Fibroblast of skin of abdomen (primary cell): ENCODE measurements around the gene LPIN2.
"Not testable (repeated sequence)": the region's sequence is repeated elsewhere in the genome, so short reads cannot be mapped to it uniquely, and the experiment has no call there.

Experiments used
- DNase-seq: peaks from one replicate; pipeline ENCODE4 v3.0.0-alpha.2; 2013

The LPIN2 gene

DNA sequence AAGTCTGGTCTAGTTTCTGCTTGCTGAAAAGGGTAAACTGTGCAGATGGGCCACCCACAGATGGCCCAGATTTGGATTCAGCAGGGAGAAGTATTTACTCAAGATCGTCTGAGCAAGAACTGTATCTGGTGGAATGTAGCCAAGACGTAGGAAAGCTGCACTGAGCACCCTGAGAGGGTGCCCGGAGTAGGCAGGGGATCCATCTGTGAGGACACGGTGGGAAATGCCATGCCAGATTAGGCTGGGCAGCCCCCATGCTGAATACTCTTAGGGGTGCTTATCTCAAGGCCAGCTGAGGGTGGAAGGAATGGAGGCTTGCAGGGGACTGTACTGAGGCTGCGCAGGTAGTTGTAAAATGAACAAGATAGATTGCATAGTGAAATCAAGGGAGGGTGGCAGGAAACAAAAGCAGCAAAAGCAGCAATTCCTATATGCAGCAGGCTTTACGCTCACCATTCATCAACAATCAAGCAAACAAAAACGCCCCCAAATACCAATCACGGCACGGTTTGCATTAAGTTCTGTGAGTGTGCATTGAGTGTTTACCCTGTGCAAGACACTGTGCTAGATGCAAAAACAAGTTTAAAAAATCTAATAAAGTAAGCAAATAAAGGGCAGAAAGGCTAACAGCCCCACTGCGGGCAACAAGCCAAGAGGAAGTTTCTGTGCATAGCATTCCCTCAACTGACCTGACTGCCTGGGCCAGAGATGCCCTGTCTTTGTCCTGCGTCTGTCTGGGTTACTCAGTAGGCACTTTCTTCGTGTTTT is 32.2 kb upstream of the LPIN2 start:
- DNase-seq, result no peak

DNA sequence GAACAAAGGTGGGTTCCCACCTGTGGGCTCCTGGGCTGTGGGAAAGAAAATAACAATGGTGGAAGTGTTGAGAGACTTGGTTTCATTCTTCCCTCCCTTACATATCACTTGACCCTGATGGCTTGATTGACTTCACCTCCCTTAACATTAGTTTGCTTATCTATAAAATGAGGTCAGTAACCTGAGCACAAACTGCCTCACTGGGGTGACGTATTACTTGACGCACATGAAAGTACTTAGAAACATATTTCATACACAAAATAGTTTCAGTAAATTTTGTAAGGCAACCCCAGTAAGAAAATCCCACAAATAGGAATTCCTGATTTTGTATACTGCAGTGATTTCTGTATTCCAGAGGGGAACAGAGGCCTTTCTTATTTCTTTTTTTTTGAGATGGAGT is 29.4 kb upstream of the LPIN2 start:
- no peak for DNase-seq

GRCh38 chr18:3041843-3042242 is 28.9 kb upstream of the LPIN2 start:
- DNase-seq, result no peak

DNA sequence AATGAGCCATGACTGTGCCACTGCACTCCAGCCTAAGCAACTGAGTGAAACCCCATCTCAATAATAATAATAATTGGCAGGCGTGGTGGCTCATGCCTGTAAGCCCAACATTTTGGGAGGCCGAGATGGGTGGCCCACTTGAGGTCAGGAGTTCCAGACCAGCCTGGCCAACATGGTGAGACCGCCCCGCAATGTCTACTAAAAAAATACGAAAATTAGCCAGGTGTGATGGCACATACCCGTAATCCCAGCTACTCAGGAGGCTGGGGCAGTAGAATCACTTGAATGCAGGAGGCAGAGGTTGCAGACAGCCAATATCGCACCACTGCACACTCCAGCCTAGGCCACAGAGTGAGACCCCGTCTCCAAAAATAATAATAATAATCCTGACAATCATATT is 27.9 kb upstream of the LPIN2 start:
- DNase-seq, result no peak

DNA sequence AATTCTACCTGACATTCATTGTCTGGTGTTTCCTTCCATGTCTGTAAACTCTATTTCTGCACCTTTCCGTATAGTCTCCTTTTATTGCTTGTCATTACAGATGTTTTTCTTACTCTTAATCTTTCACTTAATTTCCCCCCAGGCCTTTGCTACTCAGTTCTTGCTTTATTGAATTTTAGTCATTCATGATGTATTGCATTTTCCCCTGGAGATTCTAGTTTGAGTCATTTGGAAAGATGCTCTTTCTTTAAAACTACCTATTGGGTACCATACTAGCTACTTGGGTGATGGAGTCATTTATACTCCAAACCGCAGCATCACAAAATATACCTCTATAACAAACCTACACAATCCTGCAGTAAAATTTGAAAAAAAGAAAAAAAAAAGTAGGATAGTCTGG is 27.2 kb upstream of the LPIN2 start:
- no peak for DNase-seq

- no peak for DNase-seq
Observed at GRCh38 chr18:3037423-3037915, 24.5 kb upstream of the LPIN2 start.

DNA sequence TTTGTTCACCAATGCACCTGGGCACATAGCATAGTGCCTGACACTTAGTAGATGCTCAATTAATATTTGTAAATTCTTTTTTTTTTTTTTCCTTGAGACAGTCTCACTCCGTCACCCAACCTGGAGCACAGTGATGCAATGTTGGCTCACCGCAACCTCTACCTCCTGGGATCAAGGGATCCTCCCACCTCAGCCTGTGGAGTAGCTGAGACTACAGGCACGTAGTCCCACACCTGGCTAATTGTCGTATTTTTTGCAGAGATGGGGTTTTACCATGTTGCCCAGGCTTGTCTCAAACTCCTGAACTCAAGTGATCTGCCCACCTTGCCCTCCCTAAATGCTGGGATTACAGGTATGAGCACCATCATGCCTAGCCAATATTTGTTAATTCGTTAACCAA is 23.2 kb upstream of the LPIN2 start:
- no peak for DNase-seq

- no peak for DNase-seq
Observed at GRCh38 chr18:3035635-3036034, 22.7 kb upstream of the LPIN2 start.

GRCh38 chr18:3032721-3033120 is 19.8 kb upstream of the LPIN2 start:
- DNase-seq, result no peak

- peak; percentile 33 for DNase-seq
Observed at GRCh38 chr18:3029215-3029952, 16.4 kb upstream of the LPIN2 start.

DNA sequence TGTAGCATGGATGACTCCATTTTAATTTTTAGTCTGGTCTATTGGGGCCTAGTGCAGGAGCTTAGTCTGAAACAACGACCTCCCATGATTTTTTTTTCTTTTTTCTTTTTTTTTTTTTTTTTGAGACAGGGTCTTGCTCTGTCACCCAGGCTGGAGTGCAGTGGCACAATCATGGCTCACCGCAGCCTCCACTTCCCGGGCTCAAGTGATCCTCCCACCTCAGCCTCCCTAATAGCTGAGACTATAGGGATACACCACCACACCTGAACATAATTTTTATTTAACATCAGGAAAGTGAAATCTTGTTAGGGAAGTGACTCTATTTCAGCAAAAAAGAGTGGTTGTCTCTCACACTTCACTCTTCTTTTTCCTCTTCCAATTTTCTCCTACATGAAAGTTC is 15.2 kb upstream of the LPIN2 start:
- DNase-seq, result not testable (repeated sequence)

- DNase-seq, result peak; percentile 14
Observed at GRCh38 chr18:3027370-3027891, 14.5 kb upstream of the LPIN2 start.

GRCh38 chr18:3025544-3025943 is 12.6 kb upstream of the LPIN2 start:
- no peak for DNase-seq

- DNase-seq, result not testable (repeated sequence)
Observed at GRCh38 chr18:3023603-3024002, 10.7 kb upstream of the LPIN2 start.

GRCh38 chr18:3016585-3017297 is 3.8 kb upstream of the LPIN2 start:
- no peak for DNase-seq

DNA sequence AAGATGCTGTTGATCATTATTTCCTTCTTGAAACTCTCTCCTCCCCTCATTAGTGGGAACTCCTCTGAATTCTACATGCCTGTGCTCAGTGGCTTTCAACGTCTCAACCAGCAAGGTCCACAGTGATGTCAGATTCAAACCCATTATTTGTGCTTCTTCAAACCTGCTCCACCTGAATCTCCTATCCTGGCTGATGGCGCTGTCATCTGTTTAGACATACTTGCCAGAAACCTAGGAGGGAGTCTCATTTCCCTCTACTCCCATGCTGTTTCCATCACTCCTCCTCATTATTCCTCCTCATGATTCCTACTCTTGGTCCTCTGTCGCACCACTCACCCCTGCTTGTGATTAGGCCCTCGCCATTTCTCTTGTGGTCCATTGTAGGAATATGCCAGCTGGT is 2.9 kb upstream of the LPIN2 start:
- DNase-seq, result no peak

DNA sequence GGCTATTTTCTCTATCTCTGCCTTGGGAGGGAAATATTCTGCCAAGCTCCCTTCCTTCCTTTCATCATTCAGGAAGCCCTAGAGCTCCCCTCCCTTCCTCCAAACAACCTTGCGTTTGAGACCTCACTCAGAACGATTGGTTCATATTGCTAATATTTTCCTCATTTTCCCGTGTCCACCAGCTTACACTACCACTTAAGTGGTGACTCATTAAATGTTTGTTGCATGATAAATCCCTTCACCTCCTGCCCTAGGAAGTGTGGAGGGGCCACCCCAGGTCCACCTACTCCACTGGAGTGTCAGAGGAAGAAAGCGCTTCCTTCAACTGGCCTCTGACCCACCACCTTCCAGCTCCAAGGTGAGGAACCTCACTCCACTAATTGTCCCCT is 2.3 kb upstream of the LPIN2 start:
- peak; percentile 67 for DNase-seq

DNA sequence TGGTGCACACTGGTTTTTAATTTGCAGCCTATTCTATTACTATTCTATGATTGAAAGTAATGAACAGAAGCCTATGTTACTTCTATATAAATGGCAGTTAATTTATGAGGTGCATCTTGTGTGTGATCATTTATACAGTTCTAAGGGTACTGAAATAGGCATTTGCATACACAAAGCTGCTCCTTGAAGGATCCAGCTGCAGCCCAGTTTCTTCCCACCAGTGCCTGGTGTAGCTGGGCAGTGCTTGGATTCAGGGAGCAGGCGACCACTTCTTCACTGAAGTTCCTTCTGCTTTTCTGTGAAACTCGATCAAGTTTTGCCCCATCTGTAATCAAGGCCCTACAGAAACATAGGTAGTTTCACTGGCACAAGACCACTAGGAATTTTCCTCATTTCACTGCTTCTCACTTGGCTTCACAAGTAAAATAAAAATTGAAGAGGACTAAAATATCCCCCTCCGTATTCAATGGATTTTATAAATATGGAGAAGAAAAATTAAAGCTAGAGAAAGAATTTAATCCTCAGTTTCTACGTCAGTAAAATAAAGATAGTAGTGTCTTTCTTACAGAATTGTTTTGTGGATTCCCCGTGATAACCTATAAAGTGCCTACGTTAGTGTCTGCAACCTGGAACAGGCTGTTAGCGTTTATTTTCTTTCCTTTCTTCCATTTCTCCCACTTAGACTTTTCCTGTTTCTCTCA is 1.7 kb upstream of the LPIN2 start:
- no peak for DNase-seq

- peak; percentile 23 for DNase-seq
Observed at GRCh38 chr18:3012136-3013023, 564 bp downstream of the LPIN2 start.

DNA sequence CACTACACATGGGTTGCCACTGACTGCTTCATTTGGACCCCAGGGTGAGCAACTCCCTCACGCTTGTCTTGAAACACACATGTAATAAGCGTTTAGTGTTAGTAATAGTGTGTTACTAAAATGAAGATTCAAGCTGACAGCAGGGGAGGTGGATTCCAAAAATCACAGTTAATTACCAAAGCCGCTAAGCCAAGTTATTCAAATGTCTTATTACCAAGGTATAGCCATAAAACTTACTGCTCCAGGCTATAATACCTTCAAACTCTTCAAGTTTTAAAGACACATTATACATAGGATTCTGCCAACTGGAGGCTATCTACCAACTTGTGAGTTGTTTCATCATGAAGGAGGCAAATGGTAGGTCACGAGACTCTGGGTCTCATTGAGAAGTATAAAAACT is 2.9 kb downstream of the LPIN2 start:
- DNase-seq, result no peak

DNA sequence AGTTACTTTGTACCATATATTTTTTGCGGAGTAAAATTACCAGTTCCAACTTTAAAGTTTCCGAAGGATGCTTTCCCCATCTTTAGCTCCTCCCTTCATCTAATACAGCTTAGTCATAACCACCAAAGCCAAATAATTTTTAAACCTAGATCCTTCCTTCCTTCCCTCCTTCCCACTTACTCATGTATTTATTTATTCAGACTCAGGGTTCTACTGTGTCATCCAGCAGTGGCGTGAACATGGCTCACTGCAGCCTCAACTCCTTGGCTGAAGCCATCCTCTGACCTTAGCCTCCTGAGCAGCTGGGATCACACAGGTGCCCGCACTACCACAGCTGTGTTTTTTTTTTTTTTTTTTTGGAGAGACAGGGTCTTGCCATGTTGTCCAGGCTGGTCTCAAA is 4.4 kb downstream of the LPIN2 start:
- peak; percentile 61 for DNase-seq
